OCI-LY7 (cell line): ENCODE data around the gene EMP1. TPM values are rescaled to one million over a fixed set of nuclear protein-coding genes. Genes with fewer than 3 reads are reported as not detected.
A peak's percentile ranks its signal among the peaks of the same experiment; 100 is the strongest.

Source experiments
- BruUV-seq: library from RNA; stranded (reverse); fragments of 400-500 nt; replicated peaks from 2 replicates; lab custom pipeline; 2021; lab: Mats Ljungman, UMichigan
- CTCF ChIA-PET: fragments of 300-600 bp; sonication (Branson Sonifier 250); formaldehyde crosslinking; loops from one replicate; lab custom pipeline; 2022; ENCODE audit warnings: antibody characterized with exemption; ENCODE audit not compliant: unreplicated experiment; lab: Charles Lee
- POLR2A ChIA-PET: fragments of 300-600 bp; sonication (Branson Sonifier 250); formaldehyde crosslinking; loops from one replicate; lab custom pipeline; 2022; ENCODE audit warnings: antibody characterized with exemption; lab: Charles Lee
- DNase-seq: peaks from one replicate; pipeline ENCODE4 v3.0.0-alpha.2; 2015; ENCODE audit warnings: low spot score
- H2AFZ ChIP-seq: fragments of 200-600 bp; sonication (generic), shearing (Covaris generic); 2 replicates; pipeline ENCODE4 v1.6.1; 2014; ENCODE audit warnings: mild to moderate bottlenecking, antibody characterized with exemption, low read length, moderate library complexity
- H3K27ac ChIP-seq: fragments of 200-600 bp; sonication (generic); 2 replicates; pipeline ENCODE4 v1.5.1; 2014; ENCODE audit warnings: mixed run types, low read depth, mild to moderate bottlenecking, moderate library complexity, low read length, inconsistent platforms; ENCODE audit not compliant: poor library complexity, severe bottlenecking
- H3K36me3 ChIP-seq: fragments of 200-600 bp; sonication (generic); 2 replicates; pipeline ENCODE4 v1.6.1; 2014; ENCODE audit warnings: mild to moderate bottlenecking, antibody characterized with exemption, low read length, moderate library complexity, mixed read lengths; ENCODE audit not compliant: insufficient read depth
- H3K4me1 ChIP-seq: fragments of 200-600 bp; sonication (generic); 2 replicates; pipeline ENCODE4 v1.5.1; 2014; ENCODE audit warnings: mild to moderate bottlenecking, low read length; ENCODE audit not compliant: insufficient read depth, poor library complexity, severe bottlenecking
- H3K4me2 ChIP-seq: fragments of 200-600 bp; sonication (generic); 2 replicates; pipeline ENCODE4 v1.6.1; 2014; ENCODE audit warnings: mild to moderate bottlenecking, low read length
- H3K4me3 ChIP-seq: fragments of 200-600 bp; sonication (generic); 2 replicates; pipeline ENCODE4 v1.5.1; 2014; ENCODE audit warnings: mild to moderate bottlenecking, low read depth, low read length; ENCODE audit not compliant: poor library complexity, severe bottlenecking
- H3K79me2 ChIP-seq: fragments of 200-600 bp; sonication (generic); 2 replicates; pipeline ENCODE4 v1.6.1; 2016; ENCODE audit warnings: low read depth, mild to moderate bottlenecking, low read length, moderate library complexity, mixed read lengths; ENCODE audit not compliant: insufficient read depth
- H3K9me2 ChIP-seq: fragments of 200-600 bp; sonication (generic); 2 replicates; pipeline ENCODE4 v1.6.1; 2016; ENCODE audit warnings: mild to moderate bottlenecking, low read length, mixed read lengths; ENCODE audit not compliant: insufficient read depth
- H3K9me3 ChIP-seq: fragments of 200-600 bp; sonication (generic); 2 replicates; pipeline ENCODE4 v1.6.1; 2014; ENCODE audit warnings: mild to moderate bottlenecking, mixed run types, low read length, mixed read lengths
- H4K20me1 ChIP-seq: fragments of 200-600 bp; sonication (generic); 2 replicates; pipeline ENCODE4 v1.6.1; 2014; ENCODE audit warnings: mild to moderate bottlenecking, antibody characterized with exemption, low read length, moderate library complexity, mixed read lengths; ENCODE audit not compliant: insufficient read depth
- CTCF ChIP-seq: fragments of 200-600 bp; sonication (generic); conservative IDR thresholded peaks from 2 replicates; pipeline ENCODE4 v1.5.1; 2014; ENCODE audit warnings: mild to moderate bottlenecking, antibody characterized with exemption, low read length, moderate library complexity, mixed read lengths
- EZH2phosphoT487 ChIP-seq: fragments of 200-600 bp; sonication (generic); IDR thresholded peaks from 2 replicates; pipeline ENCODE4 v1.6.1; 2018; ENCODE audit warnings: low read depth, borderline replicate concordance, mild to moderate bottlenecking, mixed run types, antibody characterized with exemption, low read length, moderate library complexity, mixed read lengths
- intact Hi-C: fragments of 100-400 bp; cut with micrococcal nuclease; formaldehyde crosslinking; loops from one replicate; pipeline ENCODE4 v1.10.0; 2022; ENCODE audit not compliant: unreplicated experiment
- total RNA-seq, 2 experiments: library from RNA; depleted of rRNA in 1 of 2; stranded (reverse); fragments of >200 nt in 1 of 2; shearing (Covaris generic) in 1 of 2; gene quantifications; 2 replicates each; pipeline ENCODE4 v1.2.3, GENCODE V29; 2014 to 2022

EMP1 gene
- total RNA-seq, 2 experiments from 2014 or later: 0.40 TPM; not detected in 1

- intact Hi-C loops: loop anchor here (5.0 kb wide), 1 partner anchor 911 kb away; no protein-coding TSS in a partner anchor
- Histone ChIP-seq H3K4me2 (peak overlapping the region; percentile 23; the same call in 1 of the 2 replicates), H3K9me2 (no peaks in the 10 kb centered on the region), H3K27ac (no peak overlapping the region), H2AFZ (peak overlapping the region; percentile 15; the same call in 1 of the 2 replicates), H3K9me3 (no peaks in the 10 kb centered on the region), H3K36me3 (no peaks in the 10 kb centered on the region), H3K79me2 (no peaks in the 10 kb centered on the region), H3K4me1 (no peaks in the 10 kb centered on the region), H4K20me1 (no peaks in the 10 kb centered on the region), H3K4me3 (no peak overlapping the region)
- TF ChIP-seq CTCF: peak; percentile 93
- TF ChIP-seq EZH2phosphoT487: no peak
- POLR2A ChIA-PET: interaction anchor here (0.5 to 0.9 kb wide), 6 partner anchors 10 to 1387 kb away, joined by 3 to 4 read pairs (median 3); no protein-coding TSS in a partner anchor
- BruUV-seq: no TSS peak
- peak; percentile 68 for DNase-seq
- CTCF ChIA-PET: interaction anchor here (0.7 kb wide), 1 partner anchor 352 kb away, joined by 3 read pairs; no protein-coding TSS in a partner anchor
Measured at GRCh38 chr12:13255792-13256691, 59.5 kb downstream of the EMP1 start.

GRCh38 chr12:13256692-13257045 lies 60.1 kb downstream of the EMP1 start:
- POLR2A ChIA-PET: interaction anchor here (0.5 kb wide), 1 partner anchor 238 kb away, joined by 3 read pairs; no protein-coding TSS in a partner anchor
- no peak for TF ChIP-seq CTCF
- no peak for TF ChIP-seq EZH2phosphoT487
- intact Hi-C loops: loop anchor here (5.0 kb wide), 1 partner anchor 911 kb away; no protein-coding TSS in a partner anchor

More at GRCh38 chr12:13256692-13257045, 60.1 kb downstream of the EMP1 start:
- DNase-seq: no peak
- Histone ChIP-seq H3K9me3 (no peaks in the 10 kb centered on the region), H3K36me3 (no peaks in the 10 kb centered on the region), H3K27ac (no peak overlapping the region), H3K4me2 (no peak overlapping the region), H3K9me2 (no peaks in the 10 kb centered on the region), H3K4me3 (no peak overlapping the region), H3K4me1 (no peaks in the 10 kb centered on the region), H3K79me2 (no peaks in the 10 kb centered on the region), H4K20me1 (no peaks in the 10 kb centered on the region), H2AFZ (no peak overlapping the region)
- no TSS peak for BruUV-seq
- CTCF ChIA-PET: no interaction called here
